GM10248 (cell line): ENCODE results near the gene MIPEP.

Experiments used
- CTCF ChIA-PET: fragments of 300-600 bp; sonication (Branson Sonifier 250); formaldehyde crosslinking; extraction: SDS; loops from one replicate; lab custom pipeline; 2021; ENCODE audit warnings: antibody characterized with exemption; lab: Yijun Ruan, JAX
- POLR2A ChIA-PET: fragments of 350-650 bp; sonication (Branson Sonifier 250); formaldehyde crosslinking; extraction: SDS; loops from one replicate; lab custom pipeline; 2020; ENCODE audit warnings: antibody characterized with exemption; lab: Yijun Ruan, JAX
- DNase-seq: peaks from one replicate; pipeline ENCODE4 v3.0.0; 2012; ENCODE audit errors: extremely low spot score
- TF ChIP-seq, protein P1 (sequence below): IDR thresholded peaks from 2 replicates; pipeline ENCODE4 v1.5.1; 2012; ENCODE audit warnings: mild to moderate bottlenecking, low read depth; ENCODE audit errors: extremely low read depth, missing control alignments, control extremely low read depth

The MIPEP gene

DNA sequence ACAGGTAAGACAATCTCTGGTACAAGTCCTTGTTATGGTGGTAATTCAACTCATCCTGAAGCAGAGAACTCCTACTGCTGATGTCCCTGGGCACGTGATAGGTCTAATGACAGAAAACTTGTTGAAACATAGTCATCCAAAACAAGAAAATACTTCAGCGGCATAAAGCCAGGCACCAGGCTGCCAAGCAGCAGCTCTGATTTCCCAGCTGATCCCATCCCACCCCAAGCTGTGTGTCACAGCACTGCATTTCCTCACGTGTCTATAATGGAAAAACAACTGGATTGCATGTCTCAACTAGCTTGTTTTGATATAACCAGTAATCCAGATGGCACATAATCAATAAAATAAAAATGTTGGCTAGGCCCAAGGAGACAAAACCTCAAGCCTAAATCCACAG, 64.8 kb downstream of the MIPEP start:
- CTCF ChIA-PET: interaction anchor here (1.1 to 1.5 kb wide), 4 partner anchors 10 to 66 kb away, joined by 3 to 11 read pairs (median 6); no protein-coding TSS in a partner anchor
- no peak for DNase-seq
- TF ChIP-seq, protein P1, sequence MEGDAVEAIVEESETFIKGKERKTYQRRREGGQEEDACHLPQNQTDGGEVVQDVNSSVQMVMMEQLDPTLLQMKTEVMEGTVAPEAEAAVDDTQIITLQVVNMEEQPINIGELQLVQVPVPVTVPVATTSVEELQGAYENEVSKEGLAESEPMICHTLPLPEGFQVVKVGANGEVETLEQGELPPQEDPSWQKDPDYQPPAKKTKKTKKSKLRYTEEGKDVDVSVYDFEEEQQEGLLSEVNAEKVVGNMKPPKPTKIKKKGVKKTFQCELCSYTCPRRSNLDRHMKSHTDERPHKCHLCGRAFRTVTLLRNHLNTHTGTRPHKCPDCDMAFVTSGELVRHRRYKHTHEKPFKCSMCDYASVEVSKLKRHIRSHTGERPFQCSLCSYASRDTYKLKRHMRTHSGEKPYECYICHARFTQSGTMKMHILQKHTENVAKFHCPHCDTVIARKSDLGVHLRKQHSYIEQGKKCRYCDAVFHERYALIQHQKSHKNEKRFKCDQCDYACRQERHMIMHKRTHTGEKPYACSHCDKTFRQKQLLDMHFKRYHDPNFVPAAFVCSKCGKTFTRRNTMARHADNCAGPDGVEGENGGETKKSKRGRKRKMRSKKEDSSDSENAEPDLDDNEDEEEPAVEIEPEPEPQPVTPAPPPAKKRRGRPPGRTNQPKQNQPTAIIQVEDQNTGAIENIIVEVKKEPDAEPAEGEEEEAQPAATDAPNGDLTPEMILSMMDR: no peak
- POLR2A ChIA-PET: no interaction called here

DNA sequence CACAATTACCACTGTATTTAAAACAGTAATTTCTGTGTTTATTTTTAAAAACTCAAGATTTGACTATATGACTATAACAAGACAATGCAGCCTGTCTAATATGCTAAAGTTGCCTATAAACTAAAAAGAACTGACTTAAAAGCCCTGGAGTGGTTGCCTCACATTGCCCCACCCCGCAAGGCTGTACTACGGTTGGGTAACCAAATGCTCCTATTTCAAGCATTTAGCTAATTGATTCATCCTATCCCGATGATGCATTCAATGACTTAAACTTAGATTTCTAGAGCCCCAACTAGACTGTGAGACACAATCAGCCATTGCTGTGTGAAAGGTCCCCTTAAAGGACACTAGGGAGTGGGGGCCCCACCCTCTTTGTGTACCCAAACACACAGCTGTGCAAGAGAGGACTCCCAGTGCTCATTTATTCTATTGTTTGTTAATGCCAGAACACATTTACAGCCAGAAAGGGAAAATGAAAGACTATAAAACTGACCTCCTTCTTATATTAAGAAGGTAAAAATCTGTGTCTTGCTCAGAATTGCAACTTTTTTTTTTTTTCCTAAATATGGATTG, 66.9 kb downstream of the MIPEP start:
- ChIA-PET POLR2A (no interaction called here), CTCF (interaction anchor here (1.4 kb wide), 1 partner anchor 9 kb away, joined by 3 read pairs; no protein-coding TSS in a partner anchor)
- TF ChIP-seq, protein P1: no peak
- DNase-seq: no peak

DNA sequence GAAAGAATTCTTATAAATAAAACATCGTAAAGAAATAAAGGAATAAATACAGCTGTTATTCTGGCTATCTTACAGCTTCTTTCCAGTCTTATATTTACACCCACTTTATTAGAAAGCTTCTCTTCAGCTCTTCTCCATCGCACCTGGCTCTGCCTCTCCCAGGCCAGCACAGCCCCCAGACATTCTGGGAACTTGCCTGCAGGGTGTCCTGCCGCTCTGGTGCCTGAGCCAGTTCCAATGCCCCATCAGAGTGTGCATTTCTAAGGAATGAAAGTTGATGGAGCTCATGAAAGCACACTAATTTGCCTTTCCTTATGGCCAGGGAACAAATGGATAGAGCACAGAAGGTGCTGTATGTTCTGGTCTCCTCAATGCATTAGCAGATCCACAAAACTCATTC, 68.7 kb downstream of the MIPEP start:
- DNase-seq: no peak
- ChIA-PET POLR2A (no interaction called here), CTCF (interaction anchor here (1.5 to 2.2 kb wide), 3 partner anchors 8 to 30 kb away, joined by 4 to 9 read pairs (median 6); no protein-coding TSS in a partner anchor)
- TF ChIP-seq, protein P1: no peak

DNA sequence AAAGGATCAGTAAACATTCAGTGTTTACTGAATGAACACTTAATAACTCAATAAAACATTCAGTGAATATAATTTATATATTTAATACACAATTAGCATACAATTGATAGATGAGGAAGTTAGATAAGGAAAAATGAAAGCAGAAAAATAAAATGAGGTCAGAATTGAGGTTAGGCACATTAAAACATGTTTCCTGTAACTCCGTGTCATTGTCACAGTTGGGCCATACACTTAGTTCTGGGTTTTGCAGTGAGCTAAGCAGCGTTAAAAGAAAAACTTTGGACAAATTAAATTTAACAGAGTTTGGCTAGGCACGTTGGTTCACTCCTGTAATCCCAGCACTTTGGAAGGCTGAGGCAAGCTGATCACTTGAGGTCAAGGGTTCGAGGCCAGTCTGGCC, 71.4 kb downstream of the MIPEP start:
- ChIA-PET CTCF (no interaction called here), POLR2A (no interaction called here)
- TF ChIP-seq, protein P1: no peak
- no peak for DNase-seq

DNA sequence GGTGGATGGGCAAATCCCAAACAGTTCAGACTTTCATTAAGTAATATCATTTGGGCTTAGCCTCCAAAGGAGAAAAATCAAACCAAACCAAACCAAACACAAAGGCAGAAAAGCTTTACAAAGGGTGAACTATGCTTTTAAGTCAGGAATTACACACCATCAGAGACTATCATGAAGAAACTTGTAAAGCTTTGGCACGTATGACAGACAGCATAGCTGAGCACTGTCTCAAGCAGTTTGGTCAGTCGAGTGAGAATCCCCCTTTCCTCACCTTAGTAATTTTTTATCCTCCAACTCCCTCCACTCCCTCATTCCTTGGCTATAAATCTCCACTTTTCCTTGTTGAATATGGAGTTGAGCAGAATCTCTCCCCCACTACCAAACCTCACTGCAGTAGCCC, 72.1 kb downstream of the MIPEP start:
- POLR2A ChIA-PET: no interaction called here
- DNase-seq: no peak
- CTCF ChIA-PET: interaction anchor here (1.1 to 1.3 kb wide), 2 partner anchors 39 to 73 kb away, joined by 4 to 5 read pairs; partner anchors contain the start of gene MIPEP
- TF ChIP-seq, protein P1: no peak

DNA sequence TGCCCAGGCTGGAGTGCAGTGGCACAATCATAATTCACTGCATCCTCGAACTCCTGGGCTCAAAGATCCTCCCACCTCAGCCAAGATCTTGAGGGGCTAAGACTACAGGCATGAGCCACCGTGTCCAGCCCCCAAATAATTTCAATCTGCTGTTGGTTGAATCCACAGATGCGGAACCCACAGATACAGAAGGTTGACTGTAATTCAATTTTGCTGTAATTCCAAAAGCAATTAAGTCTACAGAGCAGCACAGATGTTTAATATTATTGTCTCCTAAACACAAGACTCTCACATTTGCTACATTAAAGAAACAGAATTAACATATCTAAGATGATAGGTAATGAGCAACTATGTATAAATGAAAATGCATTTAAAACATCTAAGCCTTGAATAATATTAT, 75.6 kb downstream of the MIPEP start:
- no peak for DNase-seq
- POLR2A ChIA-PET: no interaction called here
- TF ChIP-seq, protein P1: no peak
- CTCF ChIA-PET: interaction anchor here (1.7 kb wide), 1 partner anchor 10 kb away, joined by 8 read pairs; no protein-coding TSS in a partner anchor
